COLO829 (cell line): ENCODE measurements around the gene DSCAM.

ENCODE experiments used
- DNase-seq: peaks from one replicate; pipeline ENCODE4 v3.0.0; 2012; ENCODE audit warnings: low spot score

Gene DSCAM

GRCh38 chr21:40704141-40704540 is 142.8 kb downstream of the DSCAM start:
- DNase-seq = no peak

- no peak for DNase-seq
Observed at GRCh38 chr21:40699366-40699765, 147.6 kb downstream of the DSCAM start.

GRCh38 chr21:40696246-40696645 is 150.7 kb downstream of the DSCAM start:
- no peak for DNase-seq

- no peak for DNase-seq
Observed at GRCh38 chr21:40689840-40690360, 157.1 kb downstream of the DSCAM start.

- DNase-seq = no peak
Observed at GRCh38 chr21:40689217-40689616, 157.7 kb downstream of the DSCAM start.

GRCh38 chr21:40688106-40688864 is 158.7 kb downstream of the DSCAM start:
- DNase-seq = no peak

GRCh38 chr21:40687625-40688024 is 159.3 kb downstream of the DSCAM start:
- DNase-seq = no peak

- DNase-seq = no peak
Observed at GRCh38 chr21:40686526-40686925, 160.4 kb downstream of the DSCAM start.

- no peak for DNase-seq
Observed at GRCh38 chr21:40685141-40685540, 161.8 kb downstream of the DSCAM start.

- DNase-seq = no peak
Observed at GRCh38 chr21:40684726-40685125, 162.2 kb downstream of the DSCAM start.

GRCh38 chr21:40683349-40683748 is 163.6 kb downstream of the DSCAM start:
- no peak for DNase-seq

- no peak for DNase-seq
Observed at GRCh38 chr21:40681164-40681859, 165.6 kb downstream of the DSCAM start.

- no peak for DNase-seq
Observed at GRCh38 chr21:40680311-40680710, 166.6 kb downstream of the DSCAM start.

GRCh38 chr21:40678681-40679284 is 168.2 kb downstream of the DSCAM start:
- DNase-seq = no peak

- DNase-seq = no peak
Observed at GRCh38 chr21:40675017-40675416, 171.9 kb downstream of the DSCAM start.

- no peak for DNase-seq
Observed at GRCh38 chr21:40672602-40673001, 174.4 kb downstream of the DSCAM start.

GRCh38 chr21:40671716-40672115 is 175.2 kb downstream of the DSCAM start:
- DNase-seq = no peak

- DNase-seq = no peak
Observed at GRCh38 chr21:40668555-40669275, 178.2 kb downstream of the DSCAM start.

- DNase-seq = no peak
Observed at GRCh38 chr21:40667967-40668366, 179.0 kb downstream of the DSCAM start.

- no peak for DNase-seq
Observed at GRCh38 chr21:40662889-40663288, 184.1 kb downstream of the DSCAM start.

- no peak for DNase-seq
Observed at GRCh38 chr21:40660461-40660860, 186.5 kb downstream of the DSCAM start.

GRCh38 chr21:40658311-40658710 is 188.6 kb downstream of the DSCAM start:
- no peak for DNase-seq
